ENCODE measurements around the gene EIF2A.
"Not testable (repeated sequence)": the region's sequence is repeated elsewhere in the genome, so short reads cannot be mapped to it uniquely, and the experiment has no call there.

Gene EIF2A

DNA sequence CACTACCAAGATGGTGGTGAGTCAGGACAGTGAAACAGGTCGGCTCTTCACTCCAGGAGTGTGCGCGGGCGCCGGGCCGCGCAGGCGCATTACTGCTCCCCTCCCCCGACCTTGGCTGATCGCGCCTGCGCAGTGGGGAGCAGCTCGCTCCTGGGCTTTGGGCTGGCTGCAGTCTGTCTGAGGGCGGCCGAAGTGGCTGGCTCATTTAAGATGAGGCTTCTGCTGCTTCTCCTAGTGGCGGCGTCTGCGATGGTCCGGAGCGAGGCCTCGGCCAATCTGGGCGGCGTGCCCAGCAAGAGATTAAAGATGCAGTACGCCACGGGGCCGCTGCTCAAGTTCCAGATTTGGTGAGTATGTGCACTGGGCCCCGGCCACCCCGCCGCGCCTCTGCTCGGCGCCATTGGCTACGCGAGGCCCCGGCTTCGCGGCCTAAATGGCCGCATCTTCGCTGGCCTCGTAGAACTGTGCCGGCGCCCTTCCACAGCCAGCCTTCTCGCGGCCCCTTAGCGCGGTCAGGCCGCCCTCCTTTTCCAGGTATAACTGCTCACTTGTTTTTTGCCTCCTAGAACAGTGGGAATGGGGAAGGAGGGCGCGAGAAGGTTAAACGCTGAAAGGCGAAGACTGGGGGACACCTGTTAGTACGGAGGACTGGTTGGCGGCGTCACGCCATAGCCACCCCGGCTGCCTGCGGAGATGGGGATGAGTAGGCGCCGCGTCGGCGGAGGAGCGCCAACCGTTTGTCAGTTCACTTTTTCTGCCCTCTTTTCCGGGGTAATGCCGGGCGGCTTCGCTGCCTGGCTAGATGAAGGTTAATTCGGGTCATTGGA is 56.8 kb downstream of the EIF2A start, which contains the start of gene SELENOT:
Gene SELENOT, plus strand, starts transcription at position 169 of the 827 bp plus-strand sequence. Its CDS starts 42 bp downstream, at position 211.
- DNase-seq: peak; percentile 85 to 88

DNA sequence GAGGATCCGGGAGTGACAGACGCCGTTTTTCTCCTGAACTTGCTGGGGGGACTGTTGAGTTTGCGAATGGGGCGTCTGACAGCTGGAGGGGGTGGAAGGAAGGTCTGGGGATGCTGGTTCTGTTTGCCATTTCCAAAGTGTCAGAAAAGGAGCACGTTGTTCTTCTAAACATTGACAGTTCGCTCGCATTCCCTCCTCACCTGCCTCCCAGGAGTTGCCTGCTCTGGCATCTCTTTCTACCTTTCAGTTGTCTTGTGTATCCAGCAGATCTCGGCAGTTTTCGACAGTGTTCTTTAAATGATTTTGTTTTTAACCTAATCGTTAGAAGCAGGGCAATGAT is 57.4 kb downstream of the EIF2A start:
- peak in 1 of 2 experiments; percentile 50 for DNase-seq

- DNase-seq: peak; percentile 48 to 71
Observed at GRCh38 chr3:150605998-150606641, 59.5 kb downstream of the EIF2A start.

DNA sequence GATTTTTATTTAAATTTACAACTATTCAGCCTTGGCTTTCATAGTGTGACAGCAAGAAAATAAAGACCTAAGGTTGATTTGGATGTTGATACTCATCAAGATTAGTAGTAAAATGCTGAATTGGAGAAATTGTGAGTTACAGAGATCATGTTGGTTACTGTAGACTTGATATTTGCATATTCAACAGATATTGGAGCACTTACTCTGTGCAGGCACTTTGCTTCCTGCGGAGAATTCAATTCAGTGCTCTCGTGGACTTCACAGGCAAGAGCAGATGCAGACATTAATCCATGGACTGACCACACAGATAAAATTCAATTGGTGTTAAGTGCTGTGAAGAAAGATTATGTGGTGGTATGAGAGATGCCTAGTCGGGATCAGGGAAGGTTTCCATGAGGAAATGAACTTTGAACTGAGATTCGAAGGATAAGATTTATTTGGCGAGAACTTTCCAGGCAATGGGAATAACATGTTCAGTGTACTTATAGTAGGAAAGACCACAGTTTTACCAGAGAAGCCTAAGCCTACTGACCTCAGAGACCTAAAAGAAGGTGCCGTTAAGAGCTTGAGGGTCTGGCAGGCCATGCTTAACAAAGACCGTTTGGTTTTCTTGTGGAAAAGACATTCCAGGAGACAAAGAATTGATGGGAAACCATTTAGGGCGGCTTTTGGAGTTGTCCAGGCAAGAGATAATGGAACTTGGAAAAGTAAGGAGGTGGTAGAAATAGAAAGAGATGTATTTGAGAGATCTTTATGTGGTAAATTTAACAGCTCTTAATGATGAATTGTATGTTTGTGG is 60.9 kb downstream of the EIF2A start:
- no peak for DNase-seq

- no peak for DNase-seq
Observed at GRCh38 chr3:150609988-150610387, 63.4 kb downstream of the EIF2A start.

DNA sequence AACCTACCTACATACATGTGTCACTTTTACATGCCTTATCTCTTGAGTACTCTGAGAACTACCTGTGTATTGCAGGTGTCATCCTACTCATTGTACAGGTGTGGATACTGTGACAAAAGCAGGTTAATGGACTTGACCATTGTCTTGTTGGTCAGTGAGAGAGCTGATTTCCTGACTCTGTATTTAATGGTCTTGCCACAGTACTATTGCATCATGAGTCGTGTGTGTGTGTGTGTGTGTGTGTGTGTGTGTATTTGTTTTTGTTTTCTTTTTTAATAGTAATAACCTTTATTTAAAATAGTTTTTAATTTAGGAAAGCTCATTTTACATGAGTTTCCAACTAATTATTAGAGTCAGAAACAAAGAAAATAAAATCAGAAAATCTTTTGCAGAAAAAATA is 64.2 kb downstream of the EIF2A start:
- no peak for DNase-seq

DNA sequence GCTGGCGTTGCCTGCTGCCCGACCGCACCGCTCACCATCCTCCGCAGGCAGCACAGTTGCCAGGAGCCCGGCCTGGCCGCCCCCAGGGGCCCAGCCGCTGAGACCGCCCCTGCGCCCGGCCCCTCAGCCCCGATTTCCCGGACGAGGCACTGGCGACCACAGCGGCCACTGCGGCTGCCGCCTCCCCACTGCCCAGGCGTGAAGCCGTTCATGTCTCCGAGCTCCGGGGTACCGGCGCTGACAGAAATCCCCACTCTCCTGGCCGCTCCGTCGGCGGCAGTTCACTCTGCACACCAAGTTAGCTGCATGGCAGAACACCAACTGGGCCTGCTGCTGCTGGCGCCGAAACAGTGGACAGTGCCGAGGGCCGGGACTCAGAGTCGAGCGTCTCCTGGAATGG is 65.1 kb downstream of the EIF2A start:
- no peak for DNase-seq

GRCh38 chr3:150612494-150612893 is 65.9 kb downstream of the EIF2A start:
- DNase-seq: no peak

- DNase-seq: no peak
Observed at GRCh38 chr3:150613034-150613433, 66.4 kb downstream of the EIF2A start.

GRCh38 chr3:150613709-150614480 is 67.3 kb downstream of the EIF2A start:
- DNase-seq: no peak

DNA sequence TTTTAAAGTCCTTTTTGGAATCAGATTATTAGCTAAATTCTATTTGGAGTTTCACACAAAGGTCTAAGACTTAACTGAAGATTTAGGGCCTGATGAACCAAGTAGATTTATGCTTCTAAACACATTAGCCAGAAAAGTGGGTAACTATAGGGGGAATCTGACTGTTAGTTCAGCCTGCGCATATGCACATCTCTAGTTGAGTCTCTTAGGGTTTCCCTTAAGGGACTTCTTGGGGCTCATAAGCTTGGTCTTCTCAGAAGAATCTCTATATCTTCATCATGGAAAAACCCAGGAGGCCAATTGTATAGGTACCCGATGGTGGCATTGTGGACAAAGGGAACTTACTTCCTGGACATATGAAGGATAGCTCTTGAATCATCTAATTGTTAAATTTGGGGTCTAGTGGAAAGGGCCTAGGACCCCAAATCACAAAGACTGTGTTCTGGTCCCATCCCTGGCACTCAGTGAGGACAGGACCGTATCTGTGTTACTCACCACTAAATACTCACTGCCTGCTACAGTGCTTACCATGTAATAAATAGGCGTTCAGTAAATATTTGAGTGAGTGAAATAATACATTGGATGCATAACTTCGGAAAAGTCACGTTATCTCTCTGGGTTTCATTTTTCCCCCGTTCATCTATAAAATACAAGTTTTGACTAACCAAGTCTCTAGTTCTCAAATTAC is 73.6 kb downstream of the EIF2A start:
- DNase-seq: no peak

GRCh38 chr3:150622955-150623354 is 76.4 kb downstream of the EIF2A start:
- not testable (repeated sequence) for DNase-seq

- DNase-seq: no peak
Observed at GRCh38 chr3:150623945-150624344, 77.4 kb downstream of the EIF2A start.

- no peak for DNase-seq
Observed at GRCh38 chr3:150626148-150626930, 79.8 kb downstream of the EIF2A start.

- no peak for DNase-seq
Observed at GRCh38 chr3:150627557-150627956, 81.0 kb downstream of the EIF2A start.

DNA sequence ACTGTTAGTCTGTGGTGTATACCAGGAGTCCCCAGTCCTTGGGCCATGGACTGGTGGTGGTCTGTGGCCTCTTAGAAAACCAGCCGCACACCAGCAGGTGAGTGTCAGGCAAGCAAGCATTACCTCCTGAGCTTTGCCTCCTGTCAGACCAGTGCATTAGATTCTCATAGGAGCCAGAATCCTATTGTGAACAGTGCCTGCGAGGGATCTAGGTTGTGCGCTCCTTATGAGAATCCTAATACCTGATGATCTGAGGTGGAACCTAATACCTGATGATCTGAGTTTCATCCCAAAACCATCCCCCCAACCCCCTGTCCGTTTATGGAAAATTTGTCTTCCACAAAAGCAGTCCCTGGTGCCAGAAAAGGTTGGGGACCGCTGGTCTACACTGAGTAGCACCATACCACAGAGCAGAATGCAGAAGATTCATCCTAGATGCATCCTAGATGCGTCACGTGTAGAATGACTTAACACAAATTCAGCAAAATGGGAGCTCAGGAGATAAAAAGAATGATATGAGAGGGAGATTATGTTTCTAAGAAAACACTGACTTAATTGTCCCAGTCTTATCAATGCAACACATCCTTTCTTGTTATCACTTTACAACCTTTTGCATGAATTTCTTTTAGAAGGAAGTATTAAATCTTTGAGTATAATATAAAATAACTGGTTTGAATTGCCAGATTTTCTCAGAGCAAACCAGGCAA is 85.1 kb downstream of the EIF2A start:
- DNase-seq: no peak

DNA sequence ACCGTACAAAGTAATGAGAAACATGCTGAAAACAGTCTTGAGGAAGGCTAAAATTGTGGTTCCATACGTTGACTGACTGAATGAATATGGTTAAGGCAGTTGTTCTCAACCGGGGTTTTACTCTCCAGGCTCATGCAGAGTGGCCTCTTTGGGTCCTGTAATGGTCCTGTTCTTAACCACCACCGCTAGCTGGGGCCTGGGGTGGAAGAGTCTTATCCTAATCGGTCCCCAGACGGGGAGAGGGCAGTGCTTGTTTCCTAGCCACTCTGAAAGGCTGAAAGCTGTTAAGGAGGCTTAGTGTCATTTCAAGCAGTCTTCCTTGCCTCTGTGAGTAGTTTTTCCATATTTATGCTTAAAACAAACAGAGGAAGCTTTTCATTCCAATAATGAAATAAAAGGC is 88.5 kb downstream of the EIF2A start:
- no peak for DNase-seq

GRCh38 chr3:150635526-150635925 is 88.9 kb downstream of the EIF2A start:
- peak; percentile 49 to 70 for DNase-seq

Data from Kasumi-1 (cell line).